ENCODE results near the gene HOXB5.

DNA sequence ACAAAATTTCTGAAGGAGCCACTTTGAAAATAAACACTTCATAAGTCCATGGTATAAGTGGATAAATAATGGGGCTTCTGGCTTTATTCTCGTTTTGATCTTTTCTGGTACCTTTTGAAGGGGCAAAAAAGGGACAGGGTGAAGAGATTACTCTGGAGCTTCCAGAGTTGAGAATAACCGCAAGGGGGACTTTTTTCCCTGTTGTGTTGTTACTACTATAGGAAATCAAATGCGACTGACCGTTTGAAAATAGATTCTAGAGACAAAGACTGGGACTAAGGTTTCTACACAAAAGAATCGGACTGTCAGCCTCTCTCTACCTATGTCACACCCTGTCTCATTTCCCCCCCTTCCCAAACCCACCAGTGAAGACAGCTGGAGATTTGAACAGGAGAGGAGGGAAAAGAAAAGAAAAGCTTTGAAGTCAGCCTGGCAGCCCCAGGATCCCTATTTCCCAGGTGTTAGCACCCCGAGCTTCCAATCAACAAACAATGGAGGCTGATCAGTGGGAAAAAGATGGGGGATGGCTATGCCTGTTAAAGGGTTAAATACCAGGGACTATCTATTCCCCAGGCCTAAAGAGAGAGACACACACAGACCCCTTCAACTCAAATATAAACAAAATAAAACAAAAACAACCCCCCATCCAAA lies 23.8 kb downstream of the HOXB5 start:
- no peak for TF ChIP-seq EP300 (IDR thresholded peaks at IDR 0.05)
- TF ChIP-seq CTCF (IDR thresholded peaks at IDR 0.05), result no peak
- no peak for TF ChIP-seq POLR2A (IDR thresholded peaks at IDR 0.05)

Data from ovary (tissue), 3 donors.